ENCODE measurements around the gene SCN9A. TPM values are rescaled to one million over a fixed set of nuclear protein-coding genes. Genes with fewer than 3 reads are reported as not detected.

SCN9A gene
- total and polyA plus RNA-seq, 8 donors = 11.8 to 18.4 (median 13.0) TPM

DNA sequence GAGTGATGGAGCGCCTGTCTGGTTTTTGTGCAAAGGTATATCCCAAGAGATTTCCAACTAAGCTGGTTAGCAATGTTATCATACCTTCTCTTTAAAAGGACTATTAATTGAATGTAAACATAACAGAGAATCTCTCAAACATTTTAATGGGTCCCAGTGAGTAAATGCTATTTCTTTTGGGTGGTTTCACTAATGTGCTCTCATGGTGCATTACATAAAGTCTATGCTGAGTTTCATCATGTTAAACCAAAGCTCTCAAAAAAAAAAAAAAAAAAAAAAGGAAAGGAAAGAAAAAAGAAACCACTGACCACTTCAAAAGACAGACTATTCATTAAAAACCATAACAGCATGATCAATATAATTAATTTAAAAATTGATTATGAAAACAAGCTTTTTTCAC lies 128.8 kb downstream of the SCN9A start:
- no peak for DNase-seq
- Histone ChIP-seq H3K36me3 (no peaks in the 10 kb centered on the region), H3K27ac (no peak overlapping the region), H3K4me3 (no peak overlapping the region), H3K27me3 (no peaks in the 10 kb centered on the region), H3K4me1 (no peaks in the 10 kb centered on the region), H3K9me3 (no peaks in the 10 kb centered on the region)
- TF ChIP-seq, protein P1, sequence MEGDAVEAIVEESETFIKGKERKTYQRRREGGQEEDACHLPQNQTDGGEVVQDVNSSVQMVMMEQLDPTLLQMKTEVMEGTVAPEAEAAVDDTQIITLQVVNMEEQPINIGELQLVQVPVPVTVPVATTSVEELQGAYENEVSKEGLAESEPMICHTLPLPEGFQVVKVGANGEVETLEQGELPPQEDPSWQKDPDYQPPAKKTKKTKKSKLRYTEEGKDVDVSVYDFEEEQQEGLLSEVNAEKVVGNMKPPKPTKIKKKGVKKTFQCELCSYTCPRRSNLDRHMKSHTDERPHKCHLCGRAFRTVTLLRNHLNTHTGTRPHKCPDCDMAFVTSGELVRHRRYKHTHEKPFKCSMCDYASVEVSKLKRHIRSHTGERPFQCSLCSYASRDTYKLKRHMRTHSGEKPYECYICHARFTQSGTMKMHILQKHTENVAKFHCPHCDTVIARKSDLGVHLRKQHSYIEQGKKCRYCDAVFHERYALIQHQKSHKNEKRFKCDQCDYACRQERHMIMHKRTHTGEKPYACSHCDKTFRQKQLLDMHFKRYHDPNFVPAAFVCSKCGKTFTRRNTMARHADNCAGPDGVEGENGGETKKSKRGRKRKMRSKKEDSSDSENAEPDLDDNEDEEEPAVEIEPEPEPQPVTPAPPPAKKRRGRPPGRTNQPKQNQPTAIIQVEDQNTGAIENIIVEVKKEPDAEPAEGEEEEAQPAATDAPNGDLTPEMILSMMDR (IDR thresholded peaks at IDR 0.05) = no peak
- intact Hi-C loops (cut with DNase I) = no loop called here
- no peak for ATAC-seq

DNA sequence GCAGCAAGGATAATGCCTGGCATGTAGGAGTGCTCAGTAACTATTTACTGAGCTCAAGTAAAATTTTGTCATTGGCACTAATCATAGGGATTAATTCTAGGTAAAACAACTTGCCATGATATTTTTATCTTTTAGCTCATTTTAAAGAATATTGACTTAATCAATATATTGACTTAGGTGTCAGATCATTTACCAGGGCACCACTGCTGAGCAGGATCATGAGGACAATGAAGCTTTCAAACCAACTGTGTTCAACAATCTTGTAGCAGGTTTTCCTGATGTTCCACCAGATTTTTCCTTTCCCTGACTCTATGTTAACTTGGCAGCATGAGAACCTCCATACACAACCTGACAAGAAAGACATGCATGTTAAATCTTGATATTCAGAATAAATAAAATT lies 133.4 kb downstream of the SCN9A start:
- Histone ChIP-seq H3K36me3 (no peaks in the 10 kb centered on the region), H3K4me3 (no peak overlapping the region), H3K9me3 (no peaks in the 10 kb centered on the region), H3K4me1 (no peaks in the 10 kb centered on the region), H3K27me3 (no peaks in the 10 kb centered on the region), H3K27ac (no peak overlapping the region)
- intact Hi-C loops (cut with DNase I) = no loop called here
- ATAC-seq = no peak
- TF ChIP-seq, protein P1 (IDR thresholded peaks at IDR 0.05) = no peak
- no peak for DNase-seq

DNA sequence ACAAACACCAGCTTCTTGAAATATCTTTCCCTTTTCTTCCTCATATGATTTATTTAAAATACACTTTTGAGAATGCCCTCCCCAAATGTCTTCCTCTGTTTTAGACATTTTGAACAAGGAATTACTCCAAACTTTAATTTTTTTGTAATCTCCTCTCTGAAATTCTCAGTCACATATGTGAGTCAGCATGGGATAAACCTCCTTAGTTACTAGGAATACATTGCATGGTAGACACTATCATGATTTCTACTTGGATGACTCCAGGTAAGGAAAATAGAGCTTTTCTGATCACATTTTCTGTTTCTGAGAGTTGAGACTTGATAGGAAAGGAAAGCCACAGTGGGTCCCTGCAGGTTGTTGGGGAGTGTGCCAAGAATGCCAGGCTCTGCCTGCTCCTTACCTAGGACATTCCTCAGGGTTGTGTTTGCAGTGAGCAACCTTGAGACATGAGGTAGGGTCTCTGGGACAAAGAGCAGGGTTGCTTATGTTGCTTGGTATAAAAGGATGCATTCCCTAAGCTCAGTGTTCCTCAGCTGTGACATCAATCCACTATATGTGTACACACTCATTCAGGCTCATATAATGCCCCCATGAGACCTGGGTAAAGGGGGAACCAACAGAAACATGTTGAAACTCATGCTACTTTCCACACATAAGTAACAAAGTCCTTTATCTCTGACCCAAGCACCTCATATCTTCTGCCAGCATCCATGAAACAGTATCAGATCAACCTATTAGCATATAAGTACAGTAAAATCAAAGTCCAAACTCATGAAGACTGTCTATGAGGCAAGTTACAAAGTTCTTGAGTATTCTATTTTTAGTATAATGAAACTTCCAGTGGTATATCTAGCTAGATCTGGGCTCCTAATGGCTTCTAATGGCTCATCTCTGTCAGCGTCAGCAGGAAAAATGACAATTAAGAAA lies 135.1 kb downstream of the SCN9A start:
- Histone ChIP-seq H3K4me3 (no peak overlapping the region), H3K27ac (no peak overlapping the region), H3K27me3 (no peaks in the 10 kb centered on the region), H3K36me3 (no peaks in the 10 kb centered on the region), H3K4me1 (no peaks in the 10 kb centered on the region), H3K9me3 (no peaks in the 10 kb centered on the region)
- ATAC-seq (no peak), DNase-seq (no peak)
- TF ChIP-seq, protein P1 (IDR thresholded peaks at IDR 0.05) = no peak
- intact Hi-C loops (cut with DNase I) = no loop called here

DNA sequence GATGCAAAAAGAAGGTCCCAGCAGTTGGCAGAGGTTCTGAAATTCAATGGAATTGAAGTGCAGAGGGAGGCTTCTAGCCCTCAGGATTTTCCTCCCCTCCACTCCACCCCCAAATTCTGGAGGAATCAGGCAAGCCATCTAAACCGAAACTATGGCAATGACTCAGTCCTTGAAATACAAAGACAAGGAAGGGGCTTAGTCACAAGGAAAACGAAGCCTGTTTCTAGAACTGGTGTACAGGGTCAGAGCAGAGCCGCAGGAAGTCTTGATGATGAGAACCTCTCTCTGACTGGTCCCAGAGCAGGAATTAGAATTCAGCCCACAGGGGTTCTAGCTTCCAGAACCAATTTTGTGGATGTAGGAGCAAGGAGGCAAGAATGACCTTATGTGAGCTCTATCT lies 136.2 kb downstream of the SCN9A start:
- TF ChIP-seq, protein P1 (IDR thresholded peaks at IDR 0.05) = no peak
- Histone ChIP-seq H3K36me3 (no peaks in the 10 kb centered on the region), H3K9me3 (no peaks in the 10 kb centered on the region), H3K27me3 (no peaks in the 10 kb centered on the region), H3K27ac (no peak overlapping the region), H3K4me3 (no peak overlapping the region), H3K4me1 (no peaks in the 10 kb centered on the region)
- intact Hi-C loops (cut with DNase I) = no loop called here
- ATAC-seq = no peak
- no peak for DNase-seq

DNA sequence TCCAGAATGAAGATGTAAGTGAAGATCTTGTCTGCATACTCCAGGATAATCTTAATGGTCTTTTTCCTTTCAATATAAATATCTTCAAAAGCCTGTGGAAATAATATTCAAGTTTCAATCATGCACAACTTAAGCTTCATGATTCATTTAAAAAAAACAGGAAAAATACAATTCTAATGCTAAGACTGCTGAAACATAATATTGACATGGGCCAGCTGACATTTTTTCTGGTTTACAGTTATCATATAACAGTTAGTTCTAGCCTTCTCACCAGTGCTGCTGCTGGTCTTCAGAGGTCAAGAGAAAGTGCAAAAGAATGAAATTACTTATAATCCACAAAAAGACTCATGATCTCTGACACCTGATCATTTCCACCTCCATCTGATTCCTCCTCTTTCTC lies 137.6 kb downstream of the SCN9A start:
- H3K36me3 ChIP-seq = no peaks in the 10 kb centered on the region
- H3K4me3 ChIP-seq = no peak overlapping the region
- ATAC-seq = no peak
- no peaks in the 10 kb centered on the region for H3K4me1 ChIP-seq
- H3K9me3 ChIP-seq = no peaks in the 10 kb centered on the region
- no peak overlapping the region for H3K27ac ChIP-seq
- intact Hi-C loops (cut with DNase I) = no loop called here
- DNase-seq = no peak
- no peaks in the 10 kb centered on the region for H3K27me3 ChIP-seq
- TF ChIP-seq, protein P1 (IDR thresholded peaks at IDR 0.05) = no peak
